HepG2 (cell line): ENCODE results near the gene YIPF3. TPM values are rescaled to one million over a fixed set of nuclear protein-coding genes. Genes with fewer than 3 reads are reported as not detected.

Experiments used
- BCL6 ChIP-seq: IDR thresholded peaks from 2 replicates; pipeline ENCODE4 v1.6.1; 2016; ENCODE audit warnings: missing genetic modification reagents, missing compliant biosample characterization
- MAZ ChIP-seq, 2 experiments: sonication (generic) in 1 of 2; formaldehyde crosslinking in 1 of 2; IDR thresholded peaks; 2 replicates each; pipeline versions ENCODE4 v1.5.0 to v1.6.1; 2012 to 2020; ENCODE audit warnings: low read depth in 2 of 2, mild to moderate bottlenecking in 2 of 2, borderline replicate concordance in 1 of 2, improper control_type of control experiment in 1 of 2, low read length in 1 of 2, missing genetic modification reagents in 1 of 2, moderate library complexity in 1 of 2
- NCOA5 ChIP-seq: sonication (generic); formaldehyde crosslinking; IDR thresholded peaks from 2 replicates; pipeline ENCODE4 v1.4.0; 2020; ENCODE audit warnings: missing genetic modification reagents
- NFKB2 ChIP-seq: sonication (generic); formaldehyde crosslinking; IDR thresholded peaks from 2 replicates; pipeline ENCODE4 v1.4.0; 2020; ENCODE audit warnings: missing genetic modification reagents, borderline replicate concordance
- NFYB ChIP-seq: sonication (generic); formaldehyde crosslinking; IDR thresholded peaks from 2 replicates; pipeline ENCODE4 v1.4.0; 2020; ENCODE audit warnings: missing genetic modification reagents
- ONECUT2 ChIP-seq: sonication (generic); formaldehyde crosslinking; IDR thresholded peaks from 2 replicates; pipeline ENCODE4 v1.4.0; 2020; ENCODE audit warnings: missing genetic modification reagents
- POLR2AphosphoS5 ChIP-seq: IDR thresholded peaks from 2 replicates; pipeline ENCODE4 v1.6.1; 2012; ENCODE audit warnings: low read depth, low read length
- RORA ChIP-seq: sonication (generic); formaldehyde crosslinking; IDR thresholded peaks from 2 replicates; pipeline ENCODE4 v1.5.0; 2020; ENCODE audit warnings: mild to moderate bottlenecking, missing genetic modification reagents, moderate library complexity
- TBL1XR1 ChIP-seq: fragments of 150-350 bp; IDR thresholded peaks from 2 replicates; pipeline ENCODE4 v1.6.1; 2014; ENCODE audit warnings: borderline replicate concordance, low read length; ENCODE audit not compliant: partially characterized antibody
- XBP1 ChIP-seq: sonication (generic); formaldehyde crosslinking; IDR thresholded peaks from 2 replicates; pipeline ENCODE4 v1.5.0; 2020; ENCODE audit warnings: missing genetic modification reagents
- ZNF776 ChIP-seq: sonication (generic); formaldehyde crosslinking; IDR thresholded peaks from 2 replicates; pipeline ENCODE4 v1.4.0; 2020; ENCODE audit warnings: mild to moderate bottlenecking, missing genetic modification reagents
- polyA plus RNA-seq, 8 experiments: library from polyadenylated mRNA; depleted of rRNA in 3 of 8; stranded (reverse) in 7 of 8; unstranded in 1 of 8; fragments of >200 nt; fragmentation: Illumina TruSeq in 4 of 8; extraction: Trizol in 4 of 8; gene quantifications; 2 replicates each; pipeline versions ENCODE4 v1.2.1 to v1.2.3, GENCODE V29; 2011 to 2016; ENCODE audit warnings: low read depth in 4 of 8, missing spikeins in 1 of 8, mixed read lengths in 1 of 8; ENCODE audit not compliant: insufficient read depth in 1 of 8
- total RNA-seq, 5 experiments: library from RNA; depleted of rRNA; stranded (reverse); fragments of >200 nt; fragmentation: Illumina TruSeq; extraction: Trizol; gene quantifications; 2 replicates each; pipeline ENCODE4 v1.2.3, GENCODE V29; 2016; ENCODE audit warnings: low read depth in 1 of 5
- TF ChIP-seq, protein P1 (sequence below): sonication (generic); formaldehyde crosslinking; conservative IDR thresholded peaks from 2 replicates; pipeline ENCODE4 v1.8.0; 2022; ENCODE audit warnings: missing genetic modification reagents
- TF ChIP-seq, protein P2 (sequence below): fragments of 450-650 bp; IDR thresholded peaks from 2 replicates; pipeline ENCODE4 v1.6.1; 2017; ENCODE audit warnings: mild to moderate bottlenecking
- TF ChIP-seq, protein P3 (sequence below): sonication (generic); formaldehyde crosslinking; IDR thresholded peaks from 2 replicates; pipeline ENCODE4 v1.5.1; 2020; ENCODE audit warnings: missing genetic modification reagents, mild to moderate bottlenecking, borderline replicate concordance
- TF ChIP-seq, protein P4 (sequence below): sonication (generic); formaldehyde crosslinking; IDR thresholded peaks from 2 replicates; pipeline ENCODE4 v1.8.0; 2023; ENCODE audit warnings: mild to moderate bottlenecking, missing genetic modification reagents
- TF ChIP-seq, protein P5 (sequence below): sonication (generic); formaldehyde crosslinking; IDR thresholded peaks from 2 replicates; pipeline ENCODE4 v1.4.0; 2020; ENCODE audit warnings: missing genetic modification reagents

YIPF3 gene
- total and polyA plus RNA-seq, 2 of the 13 experiments (the other 11 are each of a cell fraction or from before 2014, with no cell fraction given) = 107 to 206 TPM

DNA sequence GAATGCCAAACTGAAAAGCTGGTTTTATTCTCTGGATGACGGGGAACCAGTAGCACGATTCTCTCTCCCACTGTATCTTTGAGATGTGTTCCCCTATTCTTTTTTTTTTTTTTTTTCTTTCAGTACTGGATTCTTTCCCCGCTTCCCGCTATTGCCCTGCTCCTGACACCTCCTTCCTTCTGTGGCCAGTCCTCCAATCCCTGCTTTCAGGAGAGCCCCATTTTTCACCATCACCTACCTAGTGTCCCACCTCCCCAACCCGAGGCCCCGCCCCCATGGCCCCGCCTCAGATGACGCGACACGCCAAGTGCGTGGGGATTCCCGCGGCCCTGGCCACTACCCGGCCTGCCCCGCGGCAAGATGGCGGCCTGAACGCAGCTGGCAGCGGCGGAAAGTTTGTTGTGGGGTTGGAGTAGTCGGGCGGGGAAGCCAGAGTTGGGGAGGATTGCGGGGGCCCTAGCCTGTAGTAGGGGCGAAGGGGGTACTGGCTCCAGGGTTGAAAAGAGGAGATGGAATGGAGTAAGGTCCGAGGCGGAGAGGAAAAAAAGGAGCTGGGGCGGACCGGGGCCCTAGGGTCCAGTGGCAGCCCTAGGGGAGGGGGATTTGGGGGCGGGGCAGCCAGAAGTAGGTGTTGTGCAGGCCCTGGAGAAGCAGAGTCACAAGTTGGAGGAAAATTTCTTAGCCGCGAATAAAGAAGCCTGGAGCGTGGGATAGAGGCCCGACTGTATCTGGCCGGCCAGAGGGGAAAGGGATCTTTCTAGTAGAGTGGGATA is 39.3 kb downstream of the YIPF3 start, which contains the start of gene TJAP1 (continued):
- TF ChIP-seq, protein P1, sequence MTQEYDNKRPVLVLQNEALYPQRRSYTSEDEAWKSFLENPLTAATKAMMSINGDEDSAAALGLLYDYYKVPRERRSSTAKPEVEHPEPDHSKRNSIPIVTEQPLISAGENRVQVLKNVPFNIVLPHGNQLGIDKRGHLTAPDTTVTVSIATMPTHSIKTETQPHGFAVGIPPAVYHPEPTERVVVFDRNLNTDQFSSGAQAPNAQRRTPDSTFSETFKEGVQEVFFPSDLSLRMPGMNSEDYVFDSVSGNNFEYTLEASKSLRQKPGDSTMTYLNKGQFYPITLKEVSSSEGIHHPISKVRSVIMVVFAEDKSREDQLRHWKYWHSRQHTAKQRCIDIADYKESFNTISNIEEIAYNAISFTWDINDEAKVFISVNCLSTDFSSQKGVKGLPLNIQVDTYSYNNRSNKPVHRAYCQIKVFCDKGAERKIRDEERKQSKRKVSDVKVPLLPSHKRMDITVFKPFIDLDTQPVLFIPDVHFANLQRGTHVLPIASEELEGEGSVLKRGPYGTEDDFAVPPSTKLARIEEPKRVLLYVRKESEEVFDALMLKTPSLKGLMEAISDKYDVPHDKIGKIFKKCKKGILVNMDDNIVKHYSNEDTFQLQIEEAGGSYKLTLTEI (CRISPR knock-in tag) = no peak
- no peak for TF ChIP-seq NFYB
- 0 out of 2 replicates have a peak, but pooled peaks have one; percentile 21 for TF ChIP-seq NFKB2 (CRISPR knock-in tag)
- TF ChIP-seq, protein P2, sequence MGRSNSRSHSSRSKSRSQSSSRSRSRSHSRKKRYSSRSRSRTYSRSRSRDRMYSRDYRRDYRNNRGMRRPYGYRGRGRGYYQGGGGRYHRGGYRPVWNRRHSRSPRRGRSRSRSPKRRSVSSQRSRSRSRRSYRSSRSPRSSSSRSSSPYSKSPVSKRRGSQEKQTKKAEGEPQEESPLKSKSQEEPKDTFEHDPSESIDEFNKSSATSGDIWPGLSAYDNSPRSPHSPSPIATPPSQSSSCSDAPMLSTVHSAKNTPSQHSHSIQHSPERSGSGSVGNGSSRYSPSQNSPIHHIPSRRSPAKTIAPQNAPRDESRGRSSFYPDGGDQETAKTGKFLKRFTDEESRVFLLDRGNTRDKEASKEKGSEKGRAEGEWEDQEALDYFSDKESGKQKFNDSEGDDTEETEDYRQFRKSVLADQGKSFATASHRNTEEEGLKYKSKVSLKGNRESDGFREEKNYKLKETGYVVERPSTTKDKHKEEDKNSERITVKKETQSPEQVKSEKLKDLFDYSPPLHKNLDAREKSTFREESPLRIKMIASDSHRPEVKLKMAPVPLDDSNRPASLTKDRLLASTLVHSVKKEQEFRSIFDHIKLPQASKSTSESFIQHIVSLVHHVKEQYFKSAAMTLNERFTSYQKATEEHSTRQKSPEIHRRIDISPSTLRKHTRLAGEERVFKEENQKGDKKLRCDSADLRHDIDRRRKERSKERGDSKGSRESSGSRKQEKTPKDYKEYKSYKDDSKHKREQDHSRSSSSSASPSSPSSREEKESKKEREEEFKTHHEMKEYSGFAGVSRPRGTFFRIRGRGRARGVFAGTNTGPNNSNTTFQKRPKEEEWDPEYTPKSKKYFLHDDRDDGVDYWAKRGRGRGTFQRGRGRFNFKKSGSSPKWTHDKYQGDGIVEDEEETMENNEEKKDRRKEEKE = no peak
- TF ChIP-seq RORA (CRISPR knock-in tag) = no peak
- no peak for TF ChIP-seq ONECUT2 (CRISPR knock-in tag)
- peak; percentile 83; the same call in 1 of the 2 replicates for TF ChIP-seq MAZ (IDR thresholded peaks at IDR 0.05; ENCODE audit: borderline replicate concordance, low read depth, low read length)
- peak; percentile 59 for TF ChIP-seq MAZ (CRISPR knock-in tag; IDR thresholded peaks at IDR 0.05; ENCODE audit: low read depth)
- no peak for TF ChIP-seq XBP1 (CRISPR knock-in tag)
- no peak for TF ChIP-seq ZNF776
- TF ChIP-seq NCOA5 (CRISPR knock-in tag) = no peak
- TF ChIP-seq TBL1XR1 = no peak
- peak; percentile 52; the same call in 1 of the 2 replicates for TF ChIP-seq BCL6
- TF ChIP-seq, protein P3, sequence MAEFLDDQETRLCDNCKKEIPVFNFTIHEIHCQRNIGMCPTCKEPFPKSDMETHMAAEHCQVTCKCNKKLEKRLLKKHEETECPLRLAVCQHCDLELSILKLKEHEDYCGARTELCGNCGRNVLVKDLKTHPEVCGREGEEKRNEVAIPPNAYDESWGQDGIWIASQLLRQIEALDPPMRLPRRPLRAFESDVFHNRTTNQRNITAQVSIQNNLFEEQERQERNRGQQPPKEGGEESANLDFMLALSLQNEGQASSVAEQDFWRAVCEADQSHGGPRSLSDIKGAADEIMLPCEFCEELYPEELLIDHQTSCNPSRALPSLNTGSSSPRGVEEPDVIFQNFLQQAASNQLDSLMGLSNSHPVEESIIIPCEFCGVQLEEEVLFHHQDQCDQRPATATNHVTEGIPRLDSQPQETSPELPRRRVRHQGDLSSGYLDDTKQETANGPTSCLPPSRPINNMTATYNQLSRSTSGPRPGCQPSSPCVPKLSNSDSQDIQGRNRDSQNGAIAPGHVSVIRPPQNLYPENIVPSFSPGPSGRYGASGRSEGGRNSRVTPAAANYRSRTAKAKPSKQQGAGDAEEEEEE = no peak
- peak; percentile 96 for TF ChIP-seq POLR2AphosphoS5
- TF ChIP-seq, protein P4, sequence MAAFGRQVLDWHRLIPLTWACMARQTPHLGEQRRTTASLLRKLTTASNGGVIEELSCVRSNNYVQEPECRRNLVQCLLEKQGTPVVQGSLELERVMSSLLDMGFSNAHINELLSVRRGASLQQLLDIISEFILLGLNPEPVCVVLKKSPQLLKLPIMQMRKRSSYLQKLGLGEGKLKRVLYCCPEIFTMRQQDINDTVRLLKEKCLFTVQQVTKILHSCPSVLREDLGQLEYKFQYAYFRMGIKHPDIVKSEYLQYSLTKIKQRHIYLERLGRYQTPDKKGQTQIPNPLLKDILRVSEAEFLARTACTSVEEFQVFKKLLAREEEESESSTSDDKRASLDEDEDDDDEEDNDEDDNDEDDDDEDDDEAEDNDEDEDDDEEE (CRISPR knock-in tag) = peak; percentile 44; the same call in 1 of the 2 replicates
- TF ChIP-seq, protein P5, sequence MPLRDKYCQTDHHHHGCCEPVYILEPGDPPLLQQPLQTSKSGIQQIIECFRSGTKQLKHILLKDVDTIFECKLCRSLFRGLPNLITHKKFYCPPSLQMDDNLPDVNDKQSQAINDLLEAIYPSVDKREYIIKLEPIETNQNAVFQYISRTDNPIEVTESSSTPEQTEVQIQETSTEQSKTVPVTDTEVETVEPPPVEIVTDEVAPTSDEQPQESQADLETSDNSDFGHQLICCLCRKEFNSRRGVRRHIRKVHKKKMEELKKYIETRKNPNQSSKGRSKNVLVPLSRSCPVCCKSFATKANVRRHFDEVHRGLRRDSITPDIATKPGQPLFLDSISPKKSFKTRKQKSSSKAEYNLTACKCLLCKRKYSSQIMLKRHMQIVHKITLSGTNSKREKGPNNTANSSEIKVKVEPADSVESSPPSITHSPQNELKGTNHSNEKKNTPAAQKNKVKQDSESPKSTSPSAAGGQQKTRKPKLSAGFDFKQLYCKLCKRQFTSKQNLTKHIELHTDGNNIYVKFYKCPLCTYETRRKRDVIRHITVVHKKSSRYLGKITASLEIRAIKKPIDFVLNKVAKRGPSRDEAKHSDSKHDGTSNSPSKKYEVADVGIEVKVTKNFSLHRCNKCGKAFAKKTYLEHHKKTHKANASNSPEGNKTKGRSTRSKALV (CRISPR knock-in tag) = no peak
